AG20443 (cell line): ENCODE data around the gene SNRPD3.
"Not testable (repeated sequence)": the region's sequence is repeated elsewhere in the genome, so short reads cannot be mapped to it uniquely, and the experiment has no call there.

ENCODE experiments used
- DNase-seq: peaks from one replicate; pipeline ENCODE4 v3.0.0; 2012; ENCODE audit warnings: low spot score, mixed read lengths

SNRPD3 gene

GRCh38 chr22:24592058-24592850, 36.5 kb downstream of the SNRPD3 start:
- DNase-seq = peak; percentile 47

- peak; percentile 98 for DNase-seq
Measured at GRCh38 chr22:24592851-24593558, 37.2 kb downstream of the SNRPD3 start, which contains the start of gene LRRC75B. TSS of gene LRRC75B (minus strand) at chr22:24593073. CDS start at chr22:24593039, 34 bp downstream.

GRCh38 chr22:24593559-24593835, 37.7 kb downstream of the SNRPD3 start:
- DNase-seq = not testable (repeated sequence)

- no peak for DNase-seq
Measured at GRCh38 chr22:24593836-24594568, 38.2 kb downstream of the SNRPD3 start.

- DNase-seq = no peak
Measured at GRCh38 chr22:24594569-24595120, 38.8 kb downstream of the SNRPD3 start.

GRCh38 chr22:24595228-24595627, 39.4 kb downstream of the SNRPD3 start:
- no peak for DNase-seq

GRCh38 chr22:24595863-24596262, 40.1 kb downstream of the SNRPD3 start:
- no peak for DNase-seq

- not testable (repeated sequence) for DNase-seq
Measured at GRCh38 chr22:24597076-24597475, 41.3 kb downstream of the SNRPD3 start.

- DNase-seq = no peak
Measured at GRCh38 chr22:24599514-24599913, 43.7 kb downstream of the SNRPD3 start.

GRCh38 chr22:24599958-24600715, 44.3 kb downstream of the SNRPD3 start:
- not testable (repeated sequence) for DNase-seq

- no peak for DNase-seq
Measured at GRCh38 chr22:24601217-24602104, 45.7 kb downstream of the SNRPD3 start.

- DNase-seq = not testable (repeated sequence)
Measured at GRCh38 chr22:24602105-24602749, 46.4 kb downstream of the SNRPD3 start.

- not testable (repeated sequence) for DNase-seq
Measured at GRCh38 chr22:24602847-24603769, 47.3 kb downstream of the SNRPD3 start, which contains the start of gene GGT1. TSS of gene GGT1 (plus strand) at chr22:24603193. CDS start at chr22:24611082, 7,889 bp downstream.

GRCh38 chr22:24603770-24604629, 48.2 kb downstream of the SNRPD3 start:
- DNase-seq = not testable (repeated sequence)

- DNase-seq = not testable (repeated sequence)
Measured at GRCh38 chr22:24606340-24606739, 50.5 kb downstream of the SNRPD3 start.

- DNase-seq = not testable (repeated sequence)
Measured at GRCh38 chr22:24607429-24607983, 51.7 kb downstream of the SNRPD3 start.

GRCh38 chr22:24608327-24608726, 52.5 kb downstream of the SNRPD3 start:
- not testable (repeated sequence) for DNase-seq
